GM12801 (cell line): ENCODE results near the gene FAM72D.
"Not testable (repeated sequence)": the region's sequence is repeated elsewhere in the genome, so short reads cannot be mapped to it uniquely, and the experiment has no call there.

Experiments
- CTCF ChIP-seq: IDR thresholded peaks from one replicate; pipeline ENCODE4 v1.5.1; 2011; ENCODE audit warnings: control low read depth; ENCODE audit not compliant: insufficient read length; ENCODE audit errors: extremely low read depth

FAM72D gene

DNA sequence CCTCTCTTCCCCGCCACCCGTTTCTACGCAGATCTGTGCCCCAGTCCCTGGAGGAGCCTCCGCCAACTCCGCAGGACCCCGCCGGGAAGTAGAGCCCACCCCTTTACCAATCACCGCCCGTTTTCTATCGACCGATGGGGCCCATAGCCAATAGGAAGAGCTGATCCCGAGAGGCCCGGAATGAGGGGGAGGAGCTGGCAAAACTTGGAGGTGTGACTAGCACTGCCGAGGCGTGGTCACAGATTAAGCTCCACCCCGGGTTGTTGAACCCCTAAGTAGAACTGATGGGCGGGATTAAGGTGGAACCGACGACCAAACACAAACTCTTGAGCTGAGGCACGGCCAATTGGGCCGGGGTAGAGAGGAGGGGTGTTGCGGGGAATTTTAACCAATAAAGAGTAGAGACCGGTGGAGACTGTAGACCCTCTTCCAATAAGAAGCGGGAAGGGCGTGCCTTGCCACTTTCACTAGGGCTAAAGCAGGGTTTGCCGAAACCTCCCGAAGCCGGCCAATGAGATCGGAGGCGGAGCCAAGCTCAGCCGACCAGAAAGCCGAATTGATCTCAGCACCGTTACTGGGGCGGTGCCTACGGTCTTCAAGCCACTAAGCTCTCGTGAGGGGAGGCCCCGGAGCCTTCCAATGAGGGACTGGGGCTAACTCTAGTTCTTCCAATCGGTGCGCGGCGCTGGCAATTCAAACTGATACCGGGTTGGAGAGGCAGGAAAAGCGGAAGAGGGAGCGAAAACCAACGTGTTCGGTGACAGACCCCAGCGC lies at the start of gene FAM72D, which contains the start of gene SRGAP2B:
TSS of gene FAM72D (plus strand) at position 691 of the 774 bp plus-strand sequence. CDS start 874 bp downstream, outside the sequence.
TSS of gene SRGAP2B (minus strand) at position 45 of the 774 bp plus-strand sequence. CDS start 2,427 bp downstream, outside the sequence.
- not testable (repeated sequence) for TF ChIP-seq CTCF
